Right ventricle myocardium inferior (tissue), 1 donor: ENCODE measurements around the gene TGIF1. TPM values are rescaled to one million over a fixed set of nuclear protein-coding genes. Genes with fewer than 3 reads are reported as not detected.

ENCODE experiments used
- ATAC-seq: fragments of 200-7000 bp; cut with Tn5 transposase; one replicate; pipeline ENCODE4 v1.9.1; 2020; ENCODE audit warnings: mild to moderate bottlenecking, moderate library complexity
- DNase-seq: peaks from one replicate; pipeline ENCODE4 v3.0.0; 2021; ENCODE audit errors: missing footprints
- intact Hi-C: fragments of 100-400 bp; cut with DNase I; formaldehyde crosslinking; loops from one replicate; pipeline ENCODE4 v1.11.0; 2022
- total RNA-seq: library from RNA; stranded (reverse); fragmentation: NEBNext Ultra II Directional; extraction: Animal tissue kit (Norgen Biotek cat#: 25700); gene quantifications from one replicate; pipeline ENCODE4 v1.2.1, GENCODE V29; 2021
- donor health status: DM: no; HTN: yes; CAD: no; lungs with severe emphysema.

The TGIF1 gene
- total RNA-seq, 1 donor from 2014 or later, result 8.4 TPM

DNA sequence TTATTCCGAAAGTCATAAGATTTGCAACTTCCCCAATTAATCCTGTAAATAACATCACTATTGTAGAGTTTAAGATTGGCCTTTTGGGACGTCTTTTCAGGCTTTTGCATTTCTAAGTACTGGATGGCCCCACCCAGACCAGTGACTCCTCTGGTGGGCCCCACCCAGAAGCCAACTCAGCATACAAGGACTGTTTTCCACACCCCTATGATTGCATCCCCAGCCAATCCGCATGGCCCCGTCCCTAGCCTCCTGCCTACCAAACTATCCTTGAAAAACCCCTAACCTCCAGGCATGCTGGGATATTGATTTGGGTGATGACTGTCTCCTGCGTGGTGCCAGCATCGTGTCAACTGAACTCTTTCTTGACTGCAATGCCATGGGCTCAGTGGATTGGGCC, 24.5 kb upstream of the TGIF1 start:
- intact Hi-C loops, result loop anchor here (10.0 kb wide), 1 partner anchor 81 kb away; no protein-coding TSS in a partner anchor
- ATAC-seq, result no peak
- no peak for DNase-seq

DNA sequence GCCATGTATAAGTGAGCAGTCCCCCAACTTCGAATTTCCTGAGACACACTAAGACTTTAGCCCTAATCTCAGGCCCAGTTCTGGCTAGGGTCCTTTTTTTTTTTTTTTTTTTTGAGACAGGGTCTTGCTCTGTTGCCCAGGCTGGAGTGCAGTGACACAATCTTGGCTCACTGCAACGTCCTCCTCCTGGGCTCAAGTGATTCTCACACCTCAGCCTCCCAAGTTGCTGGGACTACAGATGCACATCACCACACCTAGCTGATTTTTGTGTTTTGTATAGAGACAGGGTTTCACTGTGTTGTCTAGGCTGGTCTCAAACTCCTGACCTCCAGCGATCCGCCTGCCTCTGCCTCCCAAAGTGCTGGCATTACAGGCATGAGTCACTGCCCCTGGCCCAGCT, 23.9 kb upstream of the TGIF1 start:
- ATAC-seq, result no peak
- no peak for DNase-seq
- intact Hi-C loops, result loop anchor here (10.0 kb wide), 1 partner anchor 81 kb away; no protein-coding TSS in a partner anchor

DNA sequence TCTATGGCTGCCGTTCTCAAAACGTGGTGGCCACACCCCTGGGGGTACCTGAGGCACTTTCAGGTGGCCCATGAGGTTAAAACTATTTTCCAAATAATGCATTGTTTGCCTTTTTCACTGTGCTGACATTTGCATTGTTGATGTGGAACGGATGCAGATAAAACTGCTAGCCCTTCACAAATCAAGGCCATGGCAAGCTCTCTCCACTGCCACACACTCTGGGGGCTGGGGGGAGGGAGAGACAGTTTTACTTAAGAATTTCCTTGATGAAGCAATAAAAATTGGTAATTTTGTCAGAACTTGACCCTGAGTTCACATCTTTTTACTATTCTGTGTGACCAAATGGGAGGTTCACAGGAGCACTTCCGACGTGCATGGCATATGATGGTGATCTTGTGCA, 22.0 kb upstream of the TGIF1 start:
- DNase-seq, result no peak
- ATAC-seq, result no peak
- intact Hi-C loops, result loop anchor here (10.0 kb wide), 1 partner anchor 83 kb away; no protein-coding TSS in a partner anchor

DNA sequence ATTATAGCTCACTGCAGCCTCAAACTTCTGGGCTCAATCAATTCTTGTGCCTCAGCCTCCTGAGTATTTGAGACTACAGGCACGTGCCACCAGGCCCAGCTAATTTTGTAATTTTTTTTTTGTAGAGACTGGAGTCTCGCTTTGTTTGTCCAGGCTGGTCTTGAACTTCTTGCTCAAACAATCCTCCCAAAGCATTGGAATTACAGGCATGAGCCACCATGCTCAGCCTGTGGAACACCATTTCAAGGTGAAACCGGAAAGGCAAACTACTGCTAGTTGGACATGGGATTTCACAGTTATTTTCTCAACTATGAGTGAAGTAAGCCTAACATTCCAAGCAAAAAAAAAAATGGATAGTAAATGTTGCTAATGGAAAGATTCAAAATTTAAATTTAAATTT, 20.9 kb upstream of the TGIF1 start:
- ATAC-seq (no peak), DNase-seq (no peak)
- intact Hi-C loops, result loop anchor here (10.0 kb wide), 1 partner anchor 84 kb away; no protein-coding TSS in a partner anchor

DNA sequence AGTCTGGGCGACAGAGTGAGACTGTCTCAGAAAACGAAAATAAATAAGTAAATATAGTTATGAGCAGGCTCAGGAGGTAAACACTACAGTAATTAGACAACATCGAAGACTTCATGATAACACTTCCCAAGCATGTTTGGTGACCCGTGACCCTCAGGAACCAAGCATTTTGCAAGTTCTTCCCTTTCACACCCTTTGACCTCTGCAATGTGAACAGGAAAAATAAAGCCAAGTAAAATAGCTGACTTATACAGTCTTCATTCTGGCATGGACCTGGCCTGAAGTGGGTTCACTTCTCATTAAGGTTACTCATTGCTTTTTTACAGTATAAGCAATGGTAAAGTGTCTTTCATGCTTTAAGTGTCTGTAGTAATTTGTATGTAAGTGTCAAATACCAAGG, 15.3 kb upstream of the TGIF1 start:
- intact Hi-C loops, result no loop called here
- no peak for DNase-seq
- ATAC-seq, result no peak

DNA sequence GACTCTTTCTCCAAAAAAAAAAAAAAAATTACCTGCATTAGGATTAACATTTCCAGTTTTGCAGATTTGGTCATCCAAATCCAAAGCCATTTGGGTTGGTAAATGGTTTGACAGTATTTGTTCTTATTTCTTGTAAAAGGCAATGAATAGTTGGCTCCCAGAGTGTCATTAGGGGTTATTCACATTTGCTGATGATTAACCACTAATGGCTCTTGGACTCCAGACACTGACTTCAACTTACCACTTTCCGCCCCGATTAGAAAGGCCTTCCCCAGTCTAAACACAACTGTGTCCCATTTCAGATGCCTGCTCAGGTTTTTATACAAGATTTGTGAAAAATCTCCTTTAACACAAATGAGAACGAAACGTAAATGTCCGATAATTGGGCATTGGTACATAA, 9.6 kb upstream of the TGIF1 start:
- ATAC-seq (no peak), DNase-seq (no peak)
- intact Hi-C loops, result loop anchor here (10.0 kb wide), 1 partner anchor 1854 kb away; the partner anchor contains the start of gene ZBTB14

DNA sequence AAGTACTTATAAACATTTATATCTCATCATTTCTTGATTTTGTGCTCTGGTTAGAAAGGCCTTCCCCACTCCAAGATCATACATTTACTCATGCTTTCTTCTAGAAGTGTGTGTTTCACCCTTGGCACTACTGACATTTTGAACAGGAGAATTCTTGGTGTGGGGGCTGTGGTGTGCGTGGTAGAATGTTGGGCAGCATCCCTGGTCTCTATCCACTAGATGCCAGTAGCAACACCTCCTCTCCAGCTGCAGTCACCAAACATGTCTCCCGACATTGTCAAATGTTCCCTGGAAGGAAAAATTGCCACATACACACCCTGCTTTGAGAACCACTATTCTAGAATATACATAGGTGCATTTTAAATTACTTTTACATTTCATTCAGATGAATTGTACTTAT, 8.7 kb upstream of the TGIF1 start:
- ATAC-seq (peak; percentile 46), DNase-seq (no peak)
- intact Hi-C loops, result loop anchor here (10.0 kb wide), 1 partner anchor 1854 kb away; the partner anchor contains the start of gene ZBTB14

DNA sequence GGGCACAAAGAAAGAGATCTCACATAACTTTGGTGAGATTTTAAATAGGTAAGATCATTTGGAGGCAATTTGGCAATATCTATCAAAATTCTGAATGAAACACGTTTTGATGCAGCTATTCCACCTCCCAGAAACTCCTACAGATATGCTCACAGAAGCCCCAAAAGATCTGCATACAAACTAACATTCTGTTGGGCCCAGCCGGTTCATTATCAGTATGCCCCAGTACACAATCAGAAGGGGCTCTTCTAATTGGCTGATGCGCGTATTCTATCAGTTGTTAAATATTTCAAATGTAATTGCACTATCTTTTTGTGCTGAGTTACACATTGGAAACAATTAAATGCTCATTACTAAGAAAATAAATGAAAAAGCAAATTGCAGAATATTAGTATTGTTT, 7.1 kb upstream of the TGIF1 start:
- intact Hi-C loops, result loop anchor here (10.0 kb wide), 1 partner anchor 1852 kb away; the partner anchor contains the start of gene ZBTB14
- DNase-seq, result no peak
- no peak for ATAC-seq

DNA sequence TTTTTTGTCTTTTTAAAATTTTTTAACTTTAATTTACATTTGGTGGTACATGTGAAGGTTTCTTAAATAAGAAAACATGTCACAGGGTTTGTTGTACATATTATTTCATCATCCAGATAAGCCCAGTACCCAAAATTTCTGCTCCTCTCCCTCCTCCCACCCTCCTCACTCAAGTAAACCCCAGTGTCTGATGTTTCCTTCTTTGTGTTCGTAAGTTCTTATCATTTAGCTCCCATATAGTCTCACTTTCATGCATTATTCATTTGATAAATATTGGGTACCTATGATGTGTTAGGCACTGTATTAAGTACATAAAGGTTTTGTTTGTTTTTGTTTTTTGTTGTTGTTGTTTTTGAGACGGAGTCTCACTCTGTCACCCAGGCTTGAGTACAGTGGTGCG, 5.7 kb upstream of the TGIF1 start:
- ATAC-seq, result no peak
- intact Hi-C loops, result loop anchor here (10.0 kb wide), 1 partner anchor 1851 kb away; the partner anchor contains the start of gene ZBTB14
- DNase-seq, result no peak

DNA sequence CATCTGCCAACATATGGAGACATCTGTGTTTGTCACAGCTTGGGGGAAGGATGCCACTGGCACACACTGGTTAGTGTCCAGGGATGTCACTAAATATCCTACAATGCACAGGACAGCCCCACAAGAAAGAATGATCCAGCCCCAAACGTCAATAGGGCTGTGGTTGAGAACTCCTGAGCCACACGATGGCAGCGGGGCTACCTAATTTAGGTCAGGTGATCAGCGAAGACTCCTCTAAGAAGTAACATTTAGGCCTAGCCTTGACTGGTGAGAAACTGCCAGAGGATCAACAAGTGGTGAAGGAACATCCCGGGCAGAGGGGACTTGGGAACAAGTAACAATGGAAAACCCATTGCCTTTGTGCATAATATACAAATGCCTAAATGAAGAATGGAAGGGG, 5.0 kb upstream of the TGIF1 start:
- intact Hi-C loops, result loop anchor here (10.0 kb wide), 1 partner anchor 1850 kb away; the partner anchor contains the start of gene ZBTB14
- ATAC-seq, result no peak
- no peak for DNase-seq

DNA sequence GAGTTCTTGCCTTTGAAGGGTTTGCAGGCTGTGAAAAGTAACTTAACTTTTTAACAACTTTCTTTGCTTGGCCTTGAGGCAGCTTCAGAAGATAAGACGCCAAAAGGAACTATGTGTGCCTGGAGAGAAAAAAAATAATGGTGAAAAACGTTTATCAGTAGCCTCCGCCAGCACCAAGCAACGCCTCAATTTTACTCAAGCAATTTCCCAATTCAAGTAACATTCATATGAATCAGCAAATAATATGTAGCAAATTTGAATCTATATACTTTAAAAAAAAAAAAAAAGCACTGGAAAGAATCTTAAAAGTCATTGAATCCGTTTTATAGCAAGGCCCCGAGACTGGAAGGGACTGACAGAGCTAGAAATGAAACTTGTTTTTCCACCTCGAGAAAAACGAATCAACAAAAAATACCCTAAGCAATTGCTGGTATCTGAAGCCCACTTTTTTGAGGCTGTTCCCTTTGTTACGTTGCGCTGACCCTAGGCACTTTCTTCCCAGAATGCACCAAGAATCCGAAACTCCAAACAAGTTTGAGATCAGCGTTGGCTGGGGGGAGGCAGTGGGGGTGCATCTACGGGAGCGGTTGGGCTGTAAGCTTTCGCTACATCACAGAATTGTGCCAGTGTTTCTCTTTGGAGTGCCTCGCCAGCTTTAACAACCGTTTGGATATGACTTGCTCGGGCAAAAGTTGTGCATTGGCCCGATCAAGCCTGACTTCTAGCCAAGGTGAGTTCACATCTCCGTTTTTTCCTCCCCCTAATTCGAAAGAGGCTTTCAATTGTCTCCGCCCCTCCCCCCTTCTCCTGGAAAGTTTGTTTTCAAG, 2.7 kb upstream of the TGIF1 start:
- peak; percentile 69 for DNase-seq
- no peak for ATAC-seq

DNA sequence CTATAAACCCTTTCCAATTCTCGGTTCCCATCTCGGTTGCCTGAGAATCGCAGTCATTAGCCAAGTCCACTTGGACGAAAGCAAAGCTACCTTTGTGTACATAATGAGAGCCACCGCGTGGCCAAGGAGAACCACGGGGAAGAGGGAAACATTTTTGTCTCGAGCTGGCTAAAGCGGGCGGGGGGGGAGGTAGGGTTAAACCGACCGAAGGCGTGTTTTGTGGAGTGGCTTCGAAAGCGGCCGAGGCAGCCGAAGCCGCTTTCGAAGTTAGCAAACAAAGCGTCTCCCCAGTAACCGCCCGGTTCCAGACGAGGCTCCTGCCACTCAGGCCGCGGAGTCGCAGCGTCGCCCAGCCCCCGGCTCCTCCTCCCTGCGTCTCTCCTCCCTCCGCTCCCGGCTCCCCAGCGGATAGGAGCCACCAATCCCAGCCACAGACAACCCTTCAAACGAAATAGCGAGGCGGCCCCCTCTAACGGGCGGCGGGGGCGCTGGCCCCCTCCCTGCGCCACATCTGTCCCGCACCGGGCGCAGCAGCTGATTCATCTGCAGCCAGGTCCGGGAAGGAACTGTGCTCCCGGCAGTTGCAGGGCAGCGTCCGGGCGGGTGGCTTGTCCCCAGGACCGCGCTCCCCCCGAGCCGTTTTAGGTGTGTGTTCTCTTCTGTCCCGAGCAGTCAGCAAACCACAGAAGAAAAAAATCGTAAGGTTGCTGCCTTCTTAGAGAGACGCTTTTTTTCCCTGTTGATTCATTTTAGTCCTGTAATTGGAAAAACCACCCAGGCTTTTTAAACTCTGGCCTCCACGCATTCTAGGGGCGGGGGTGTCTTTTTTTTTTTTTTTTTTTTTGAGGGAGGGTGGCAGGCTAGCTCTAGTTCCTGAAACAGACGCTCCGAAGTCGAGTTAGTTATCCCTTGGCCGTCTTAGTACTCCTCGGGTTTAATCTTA, 1.8 kb upstream of the TGIF1 start:
- intact Hi-C loops, result loop anchor here (2.0 to 10.0 kb wide), 2 partner anchors 147 to 1847 kb away; partner anchors contain the start of gene ZBTB14
- ATAC-seq, result peak; percentile 86

More for the DNA sequence above, 2.7 kb upstream of the TGIF1 start:
- intact Hi-C loops, result loop anchor here (10.0 kb wide), 1 partner anchor 1848 kb away; the partner anchor contains the start of gene ZBTB14

DNA sequence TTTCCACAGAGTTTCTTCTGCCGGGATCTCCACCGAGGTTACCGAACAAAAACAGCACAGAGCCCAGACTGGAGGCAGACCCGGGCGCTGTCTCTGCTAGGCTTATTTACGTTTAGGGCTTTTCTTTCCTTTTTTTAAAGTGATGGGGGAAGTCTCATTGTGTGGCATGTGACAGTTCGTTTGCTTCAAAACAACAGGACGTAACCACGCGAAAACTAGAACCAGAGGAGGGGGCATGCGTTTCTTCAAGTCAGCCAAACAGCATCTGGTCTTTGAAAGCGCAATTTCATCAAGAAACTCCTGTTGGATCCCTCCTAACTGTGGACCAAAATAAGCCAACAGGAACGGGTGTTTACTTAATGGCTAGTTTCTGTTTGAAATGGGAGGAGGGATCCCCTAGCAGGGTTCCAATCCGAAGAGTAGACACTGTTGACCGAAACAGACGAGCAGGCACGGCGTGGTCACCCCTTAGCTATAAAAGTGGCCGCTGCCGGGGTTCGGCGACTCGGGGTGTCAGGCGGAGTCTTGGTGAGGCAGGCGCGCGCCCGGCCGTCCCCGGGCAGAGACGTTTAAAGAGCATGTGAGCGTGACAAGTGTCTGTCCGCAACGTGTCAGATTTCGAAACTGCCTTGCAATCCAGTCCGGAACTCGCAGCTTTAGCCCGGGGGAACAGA, 997 bp upstream of the TGIF1 start:
- peak; percentile 94 for DNase-seq
- ATAC-seq, result peak; percentile 40
- intact Hi-C loops, result loop anchor here (2.0 to 10.0 kb wide), 2 partner anchors 146 to 1846 kb away; partner anchors contain the start of gene ZBTB14

More for the DNA sequence above, 1.8 kb upstream of the TGIF1 start:
- peak; percentile 96 for DNase-seq

DNA sequence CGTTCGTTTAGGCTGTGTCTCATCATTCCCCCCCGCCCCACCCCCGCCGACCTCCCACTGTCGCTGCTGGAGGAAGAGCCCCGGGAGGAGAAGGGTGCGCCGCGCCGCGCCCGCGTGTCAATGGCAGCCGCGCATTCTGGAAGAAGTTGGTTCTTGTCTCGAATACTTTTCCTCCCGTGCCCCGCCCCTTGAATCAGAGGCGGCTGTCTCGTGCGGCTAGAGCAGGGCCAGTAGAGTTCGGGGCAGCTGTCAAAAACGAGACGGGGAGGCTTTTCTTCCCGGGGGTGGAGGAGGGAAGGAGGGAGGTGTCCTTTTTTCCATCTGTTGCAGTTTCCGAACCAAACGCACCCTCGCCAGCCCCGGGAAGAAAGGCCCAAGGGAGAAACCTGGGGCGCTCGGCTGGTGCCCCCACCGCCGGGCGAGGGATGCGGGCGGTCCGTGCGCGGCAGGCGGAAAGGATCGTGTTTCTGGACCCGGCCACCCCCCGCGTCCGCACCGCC, 410 bp upstream of the TGIF1 start:
- intact Hi-C loops, result loop anchor here (1.0 to 10.0 kb wide), 5 partner anchors 145 to 1845 kb away; partner anchors contain the start of genes MYL12A and ZBTB14
- DNase-seq (no peak), ATAC-seq (no peak)

DNA sequence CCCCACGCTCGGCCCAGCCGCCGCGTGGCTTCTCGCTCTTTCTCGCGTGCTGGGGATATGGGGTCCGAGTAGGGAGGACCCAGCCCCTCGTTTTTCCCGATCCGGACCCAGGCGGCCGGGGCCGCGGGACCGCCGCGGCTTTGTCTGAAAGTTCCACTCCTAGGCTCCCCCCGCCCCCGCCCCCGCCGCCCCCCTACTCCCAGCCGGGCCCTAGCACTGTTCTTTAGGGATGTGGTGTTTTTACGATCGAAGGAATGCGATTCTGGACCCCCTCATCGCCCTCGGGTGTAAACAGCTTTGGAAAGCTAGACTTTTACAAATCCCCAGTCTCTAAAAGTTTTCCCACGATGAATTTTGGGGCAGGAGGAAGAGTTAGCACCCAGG, 819 bp downstream of the TGIF1 start:
- intact Hi-C loops, result loop anchor here (1.0 to 5.0 kb wide), 3 partner anchors 170 to 217 kb away; partner anchors contain the start of gene MYL12A
- no peak for ATAC-seq
- no peak for DNase-seq

DNA sequence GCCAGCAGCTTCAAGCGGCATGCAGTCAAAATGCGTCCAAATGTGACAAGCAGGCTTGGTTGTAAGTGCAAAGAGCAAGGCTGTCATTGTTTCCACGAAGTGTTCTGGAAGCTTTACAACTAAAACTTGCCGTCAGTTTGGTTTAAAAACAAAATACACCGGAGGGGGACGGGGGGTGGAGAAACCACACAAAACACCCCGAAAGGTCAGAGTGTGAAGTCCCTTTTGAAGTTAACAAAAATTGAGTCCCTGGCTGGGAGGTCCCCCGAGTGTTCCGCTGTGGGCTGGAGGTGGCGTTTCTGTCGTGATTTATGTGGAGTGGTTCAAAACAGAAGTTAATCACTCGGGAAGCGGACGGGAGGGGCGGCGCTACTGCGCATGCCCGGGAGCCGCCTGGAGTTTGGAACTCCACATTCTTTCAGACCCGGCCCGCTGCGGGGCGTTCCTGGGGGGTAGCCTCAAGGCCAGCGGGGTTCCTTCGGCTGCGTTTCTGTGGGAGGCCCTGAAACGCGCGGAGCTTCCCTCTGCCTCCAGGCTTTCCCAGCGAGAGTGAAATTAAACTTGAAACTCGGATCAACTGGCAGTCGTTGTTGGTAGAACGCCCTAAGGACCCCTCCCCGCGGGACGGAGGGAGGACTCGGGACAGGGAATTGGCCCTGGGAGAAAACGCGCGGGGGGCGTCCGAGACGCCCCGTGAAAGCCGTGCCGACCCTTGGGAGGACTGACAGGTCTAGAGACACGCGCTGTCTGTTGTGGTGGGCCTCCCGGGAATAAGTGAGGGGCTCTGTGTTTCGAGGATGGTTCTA, 1.4 kb downstream of the TGIF1 start:
- DNase-seq (peak; percentile 97), ATAC-seq (peak; percentile 53)
- intact Hi-C loops, result loop anchor here (2.0 to 5.0 kb wide), 2 partner anchors 171 to 216 kb away; no protein-coding TSS in a partner anchor
